Thoracic aorta (tissue), 2 donors: ENCODE measurements around the gene PVR. TPM values are rescaled to one million over a fixed set of nuclear protein-coding genes. Genes with fewer than 3 reads are reported as not detected.

Experiments used
- ATAC-seq: fragments of 150-250 bp; one replicate; pipeline ENCODE4 v1.8.0; 2017; ENCODE audit warnings: low read depth; ENCODE audit not compliant: insufficient number of reproducible peaks, low FRiP score
- DNase-seq: peaks from one replicate; pipeline ENCODE4 v3.0.0-alpha.2; 2020; ENCODE audit warnings: low spot score
- H3K27ac ChIP-seq, 2 donors: fragments of 200-600 bp; sonication (generic); 1 replicate in 1 of 2; 2 replicates in 1 of 2; pipeline ENCODE4 v1.5.1; 2016; ENCODE audit warnings: mild to moderate bottlenecking in 2 of 2, moderate library complexity in 2 of 2
- H3K27me3 ChIP-seq: fragments of 200-600 bp; sonication (generic); replicated peaks from 2 replicates; pipeline ENCODE4 v1.6.0; 2016; ENCODE audit warnings: mild to moderate bottlenecking; ENCODE audit not compliant: insufficient read depth
- H3K36me3 ChIP-seq: fragments of 200-600 bp; sonication (generic); one replicate; pipeline ENCODE4 v1.5.1; 2016
- H3K4me1 ChIP-seq, 2 donors: fragments of 200-600 bp; sonication (generic); 1 replicate in 1 of 2; 2 replicates in 1 of 2; pipeline versions ENCODE4 v1.5.1 to v1.6.0; 2016; ENCODE audit warnings: low read depth in 2 of 2, mild to moderate bottlenecking in 1 of 2; ENCODE audit not compliant: control insufficient read depth in 1 of 2
- H3K4me3 ChIP-seq: fragments of 200-600 bp; sonication (generic); 2 replicates; pipeline ENCODE4 v1.5.1; 2016; ENCODE audit warnings: mild to moderate bottlenecking
- H3K9me3 ChIP-seq: fragments of 200-600 bp; sonication (generic); 2 replicates; pipeline ENCODE4 v1.5.1; 2016
- CTCF ChIP-seq: fragments of 200-600 bp; sonication (generic); IDR thresholded peaks from one replicate; pipeline ENCODE4 v1.5.1; 2019; ENCODE audit warnings: antibody characterized with exemption
- total RNA-seq, 2 donors: library from RNA; depleted of rRNA; stranded (reverse); fragments of >200 nt; gene quantifications; one replicate each; pipeline versions ENCODE4 v1.1.0 to v1.2.3, GENCODE V29; 2016

Gene PVR
- total RNA-seq, 2 donors from 2014 or later = 59.7 to 102 TPM

- no peaks in the 10 kb centered on the region for H3K36me3 ChIP-seq
- no peak within 1 kb of the TSS for H3K4me3 ChIP-seq
- peaks cover 0 to 3% of the 10 kb centered on the region in 2 donors for H3K4me1 ChIP-seq
- no peaks in the 10 kb centered on the region for H3K27me3 ChIP-seq
- H3K27ac ChIP-seq = no peak within 1 kb of the TSS
- TF ChIP-seq CTCF = no peak
- no peaks in the 10 kb centered on the region for H3K9me3 ChIP-seq
- ATAC-seq (no peak), DNase-seq (no peak)
Observed at GRCh38 chr19:44613295-44614178, 30.2 kb upstream of the PVR start, which contains the start of gene IGSF23. Gene IGSF23, plus strand, starts transcription at chr19:44613563. Its CDS starts 83 bp downstream, at chr19:44613646.

DNA sequence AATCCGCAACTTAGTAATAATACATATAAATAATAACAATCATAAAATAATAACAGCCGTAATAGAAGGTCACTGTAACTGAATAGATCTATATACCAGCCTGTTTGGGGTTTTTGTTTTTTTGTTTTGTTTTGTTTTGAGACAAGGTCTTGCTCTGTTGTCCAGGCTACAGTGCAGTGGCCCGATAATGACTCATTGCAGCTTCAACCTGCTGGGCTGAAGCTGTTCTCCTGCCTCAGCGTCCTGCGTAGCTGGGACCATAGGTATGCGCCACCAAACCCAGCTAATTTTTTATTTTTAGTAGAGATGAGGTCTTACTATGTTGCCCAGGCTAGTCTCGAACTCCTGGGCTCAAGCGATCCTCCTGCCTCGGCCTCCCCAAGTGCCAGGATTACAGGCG lies 29.4 kb upstream of the PVR start:
- Histone ChIP-seq H3K4me3 (no peak overlapping the region), H3K36me3 (no peaks in the 10 kb centered on the region), H3K27me3 (no peaks in the 10 kb centered on the region), H3K9me3 (no peaks in the 10 kb centered on the region), H3K4me1 (peaks cover 0 to 3% of the 10 kb centered on the region in 2 donors), H3K27ac (no peak overlapping the region)
- no peak for TF ChIP-seq CTCF
- DNase-seq = no peak
- no peak for ATAC-seq

DNA sequence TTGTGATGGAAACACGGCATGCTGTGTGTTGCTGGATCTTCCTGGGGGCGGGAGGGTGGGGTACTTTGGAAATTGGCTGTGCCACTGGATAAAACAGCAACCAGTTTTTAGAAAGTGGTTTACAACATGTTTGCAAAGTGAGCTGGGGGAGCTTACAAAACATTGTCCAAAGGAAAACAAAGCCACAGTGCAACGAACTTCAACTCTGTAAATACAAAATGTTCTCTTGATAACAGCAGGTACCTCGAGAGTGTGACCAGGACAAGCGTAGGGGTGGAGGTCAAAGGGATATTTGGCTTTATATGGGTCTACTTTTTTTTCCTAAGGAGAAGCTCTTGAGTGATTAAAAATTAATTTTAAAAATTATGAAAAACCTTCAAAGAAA lies 27.9 kb upstream of the PVR start:
- Histone ChIP-seq H3K9me3 (no peaks in the 10 kb centered on the region), H3K36me3 (no peaks in the 10 kb centered on the region), H3K4me1 (peaks cover 0 to 3% of the 10 kb centered on the region in 2 donors), H3K27ac (no peak overlapping the region), H3K4me3 (no peak overlapping the region), H3K27me3 (no peaks in the 10 kb centered on the region)
- no peak for ATAC-seq
- no peak for TF ChIP-seq CTCF
- DNase-seq = no peak

GRCh38 chr19:44617110-44617880 lies 26.4 kb upstream of the PVR start:
- H3K4me1 ChIP-seq = peaks cover 0 to 3% of the 10 kb centered on the region in 2 donors
- H3K4me3 ChIP-seq = no peak overlapping the region
- H3K9me3 ChIP-seq = no peaks in the 10 kb centered on the region
- H3K27ac ChIP-seq = no peak overlapping the region
- no peaks in the 10 kb centered on the region for H3K36me3 ChIP-seq
- DNase-seq (no peak), ATAC-seq (no peak)
- TF ChIP-seq CTCF = no peak
- H3K27me3 ChIP-seq = no peaks in the 10 kb centered on the region
